IMR-90 (cell line): ENCODE measurements around the gene CCL20. TPM values are rescaled to one million over a fixed set of nuclear protein-coding genes. Genes with fewer than 3 reads are reported as not detected.

Source experiments
- ATAC-seq: fragments of 200-7000 bp; cut with Tn5 transposase; 2 replicates; pipeline ENCODE4 v1.9.1; 2020; ENCODE audit warnings: low read depth, mild to moderate bottlenecking, moderate library complexity
- BruUV-seq: library from RNA; stranded (reverse); fragments of 400-500 nt; replicated peaks from 2 replicates; lab custom pipeline; 2021; lab: Mats Ljungman, UMichigan
- CTCF ChIA-PET: fragments of 300-600 bp; formaldehyde crosslinking; extraction: SDS; loops from one replicate; lab custom pipeline; 2021; ENCODE audit warnings: antibody characterized with exemption; lab: Yijun Ruan, JAX
- POLR2A ChIA-PET: fragments of 300-600 bp; sonication (Branson Sonifier 250); formaldehyde crosslinking; loops from one replicate; lab custom pipeline; 2022; ENCODE audit warnings: antibody characterized with exemption; ENCODE audit not compliant: unreplicated experiment; lab: Charles Lee
- DNase-seq: peaks from one replicate; pipeline ENCODE4 v3.0.0; 2013
- H2AFZ ChIP-seq: replicated peaks from 2 replicates; pipeline ENCODE3; 2013; ENCODE audit warnings: low read length, mild to moderate bottlenecking; ENCODE audit not compliant: poor library complexity
- H2AK5ac ChIP-seq: 2 replicates; pipeline ENCODE4 v1.6.1; 2013; ENCODE audit warnings: low read depth, low read length, inconsistent platforms
- H2AK9ac ChIP-seq: replicated peaks from 2 replicates; pipeline ENCODE3; 2013; ENCODE audit warnings: mild to moderate bottlenecking, low read depth, low read length, moderate library complexity; ENCODE audit not compliant: poor library complexity
- H2BK120ac ChIP-seq: 2 replicates; pipeline ENCODE4 v1.6.1; 2013; ENCODE audit warnings: low read depth, low read length, inconsistent platforms
- H2BK15ac ChIP-seq: 3 replicates; pipeline ENCODE4 v1.6.1; 2013; ENCODE audit warnings: low read depth, low read length, inconsistent platforms
- H2BK20ac ChIP-seq: 2 replicates; pipeline ENCODE4 v1.6.1; 2013; ENCODE audit warnings: low read depth, mild to moderate bottlenecking, inconsistent platforms, low read length, moderate library complexity
- H2BK5ac ChIP-seq: 2 replicates; pipeline ENCODE4 v1.6.1; 2013; ENCODE audit warnings: mild to moderate bottlenecking, low read depth, low read length, inconsistent platforms; ENCODE audit not compliant: poor library complexity, severe bottlenecking
- H3K14ac ChIP-seq: replicated peaks from 2 replicates; pipeline ENCODE4 v1.6.1; 2013; ENCODE audit warnings: low read depth, low read length, inconsistent platforms
- H3K18ac ChIP-seq: 2 replicates; pipeline ENCODE4 v1.6.1; 2013; ENCODE audit warnings: low read depth, low read length, control low read depth
- H3K23ac ChIP-seq: 2 replicates; pipeline ENCODE4 v1.6.1; 2013; ENCODE audit warnings: low read depth, low read length, inconsistent platforms
- H3K27ac ChIP-seq: 2 replicates; pipeline ENCODE4 v1.5.1; 2013; ENCODE audit warnings: mild to moderate bottlenecking, control low read depth, low read length; ENCODE audit not compliant: insufficient read depth
- H3K27me3 ChIP-seq: 2 replicates; pipeline ENCODE4 v1.6.1; 2013; ENCODE audit warnings: low read length; ENCODE audit not compliant: control insufficient read depth, insufficient read depth
- H3K36me3 ChIP-seq: 2 replicates; pipeline ENCODE4 v1.6.1; 2013; ENCODE audit warnings: low read length, mixed read lengths; ENCODE audit not compliant: control insufficient read depth, insufficient read depth
- H3K4ac ChIP-seq: 2 replicates; pipeline ENCODE4 v1.6.1; 2013; ENCODE audit warnings: low read depth, low read length, inconsistent platforms
- H3K4me1 ChIP-seq: 2 replicates; pipeline ENCODE4 v1.6.1; 2013; ENCODE audit warnings: low read length, mixed read lengths; ENCODE audit not compliant: control insufficient read depth, insufficient read depth
- H3K4me2 ChIP-seq: 2 replicates; pipeline ENCODE4 v1.6.1; 2013; ENCODE audit warnings: low read depth, mild to moderate bottlenecking, control low read depth, low read length, moderate library complexity
- H3K4me3 ChIP-seq: 2 replicates; pipeline ENCODE4 v1.5.1; 2013; ENCODE audit warnings: low read depth, mild to moderate bottlenecking, control low read depth, low read length, moderate library complexity; ENCODE audit not compliant: insufficient read depth
- H3K56ac ChIP-seq: 2 replicates; pipeline ENCODE4 v1.6.1; 2013; ENCODE audit warnings: low read length, inconsistent platforms; ENCODE audit not compliant: insufficient read depth; ENCODE audit errors: extremely low read depth
- H3K79me1 ChIP-seq, 2 experiments: 2 replicates each; pipeline ENCODE4 v1.6.1; 2013; ENCODE audit warnings: low read length in 2 of 2, inconsistent platforms in 1 of 2, low read depth in 1 of 2
- H3K9ac ChIP-seq: 2 replicates; pipeline ENCODE4 v1.6.1; 2013; ENCODE audit warnings: low read depth, low read length, control low read depth
- H3K9me1 ChIP-seq: 2 replicates; pipeline ENCODE4 v1.6.1; 2013; ENCODE audit warnings: low read length, inconsistent platforms; ENCODE audit not compliant: insufficient read depth
- H3K9me3 ChIP-seq: 2 replicates; pipeline ENCODE4 v1.6.1; 2013; ENCODE audit warnings: low read length; ENCODE audit not compliant: control insufficient read depth, insufficient read depth
- H4K20me1 ChIP-seq: 2 replicates; pipeline ENCODE4 v1.6.1; 2013; ENCODE audit warnings: low read length, inconsistent platforms; ENCODE audit not compliant: insufficient read depth
- H4K5ac ChIP-seq: 2 replicates; pipeline ENCODE4 v1.6.1; 2013; ENCODE audit warnings: mild to moderate bottlenecking, low read depth, low read length, control low read depth
- H4K8ac ChIP-seq, 2 experiments: 2 replicates each; pipeline ENCODE4 v1.6.1; 2013; ENCODE audit warnings: low read depth in 2 of 2, low read length in 2 of 2, control low read depth in 1 of 2, inconsistent platforms in 1 of 2
- H4K91ac ChIP-seq: 2 replicates; pipeline ENCODE4 v1.6.1; 2013; ENCODE audit warnings: low read depth, low read length, inconsistent platforms; ENCODE audit not compliant: insufficient read depth
- SMC3 ChIP-seq: fragments of 150-350 bp; IDR thresholded peaks from 2 replicates; pipeline ENCODE4 v1.6.1; 2016; ENCODE audit warnings: low read depth, mild to moderate bottlenecking, antibody characterized with exemption, low read length, moderate library complexity
- WGBS, 2 experiments: methylation state at CpG; one replicate each; pipeline versions ENCODE4 v1.1.5 to v1.1.7; 2013; ENCODE audit warnings: missing lambda C conversion rate in 2 of 2; ENCODE audit not compliant: insufficient read length in 1 of 2; ENCODE audit errors: extremely low coverage in 2 of 2; 5-methylcytosine and 5-hydroxymethylcytosine counted together
- dilution Hi-C: fragments of 300-500 bp; cut with HindIII; formaldehyde crosslinking; loops from one replicate; pipeline ENCODE4 v1.14.3; 2018; ENCODE audit warnings: low sequenced_read_pairs; ENCODE audit not compliant: unreplicated experiment
- in situ Hi-C: fragments of 300-500 bp; cut with MboI; formaldehyde crosslinking; loops from 3 replicates; pipeline ENCODE4 v1.14.3; 2019; ENCODE audit warnings: low sequenced_read_pairs, inconsistent platforms, mixed read lengths
- intact Hi-C: fragments of 100-400 bp; cut with micrococcal nuclease; formaldehyde crosslinking; loops from 2 replicates; pipeline ENCODE4 v1.10.0; 2022
- polyA plus RNA-seq, 3 experiments: library from polyadenylated mRNA; depleted of rRNA; stranded (reverse); fragments of >200 nt; gene quantifications; 2 replicates each; pipeline ENCODE4 v1.2.3, GENCODE V29; 2012; ENCODE audit warnings: low replicate concordance in 1 of 3
- total RNA-seq: library from RNA; depleted of rRNA; stranded (reverse); fragments of >200 nt; gene quantifications from 2 replicates; pipeline ENCODE4 v1.2.3, GENCODE V29; 2012

CCL20 gene
- total and polyA plus RNA-seq, 2 of the 4 experiments (the other 2 are of a cell fraction): not detected

- Histone ChIP-seq H2AFZ (no peak overlapping the region), H3K23ac (no peak overlapping the region), H3K9me3 (no peaks in the 10 kb centered on the region), H2BK20ac (no peak overlapping the region), H3K79me1 (no peaks in the 10 kb centered on the region), H2BK120ac (no peak overlapping the region), H3K4me3 (no peak overlapping the region), H3K27ac (no peak overlapping the region), H3K4me2 (no peak overlapping the region), H3K4ac (no peak overlapping the region), H3K14ac (no peak overlapping the region), H3K27me3 (no peaks in the 10 kb centered on the region), H4K8ac (no peak overlapping the region), H2BK15ac (no peak overlapping the region), H3K9me1 (no peaks in the 10 kb centered on the region), H2AK9ac (no peak overlapping the region), H3K9ac (no peak overlapping the region), H4K91ac (no peak overlapping the region), H3K36me3 (no peaks in the 10 kb centered on the region), H3K4me1 (no peaks in the 10 kb centered on the region; the same call in 1 of the 2 replicates), H2AK5ac (no peak overlapping the region), H2BK5ac (no peak overlapping the region), H4K20me1 (no peaks in the 10 kb centered on the region), H3K56ac (no peak overlapping the region), H4K5ac (no peak overlapping the region), H3K18ac (no peak overlapping the region)
- ATAC-seq (no peak), DNase-seq (no peak)
- POLR2A ChIA-PET: no interaction called here
- intact Hi-C loops (no loop called here), in situ Hi-C loops (no loop called here), dilution Hi-C loops (no loop called here)
- CTCF ChIA-PET: no interaction called here
- no peak for TF ChIP-seq SMC3
- WGBS, 2 experiments: 100% methylated on average over 1 of the region's 2 CpGs; no CpG with 5 or more reads in 1 of the 2 experiments
- no TSS peak for BruUV-seq
Measured at GRCh38 chr2:227856697-227857096, 43.1 kb downstream of the CCL20 start.
